BJ (cell line): ENCODE measurements around the gene TBPL2. TPM values are rescaled to one million over a fixed set of nuclear protein-coding genes. Genes with fewer than 3 reads are reported as not detected.

Source experiments
- CTCF ChIA-PET: fragments of 350-600 bp; formaldehyde crosslinking; extraction: SDS; loops from one replicate; lab custom pipeline; 2021; ENCODE audit warnings: antibody characterized with exemption, inconsistent platforms; lab: Yijun Ruan, JAX
- POLR2A ChIA-PET: fragments of 300-600 bp; sonication (Branson Sonifier 250); formaldehyde crosslinking; extraction: SDS; loops from one replicate; lab custom pipeline; 2021; ENCODE audit warnings: antibody characterized with exemption; lab: Charles Lee
- DNase-seq: peaks from one replicate; pipeline ENCODE4 v3.0.0-alpha.2; 2011; ENCODE audit warnings: low read depth
- H3K27me3 ChIP-seq: 2 replicates; pipeline ENCODE4 v1.6.0; 2011; ENCODE audit warnings: low read length; ENCODE audit not compliant: control insufficient read depth, insufficient read depth
- H3K36me3 ChIP-seq: 2 replicates; pipeline ENCODE4 v1.5.1; 2011; ENCODE audit warnings: low read length; ENCODE audit not compliant: control insufficient read depth, insufficient read depth
- H3K4me3 ChIP-seq: 2 replicates; pipeline ENCODE4 v1.5.1; 2011; ENCODE audit warnings: low read depth, mild to moderate bottlenecking, control low read depth, low read length
- polyA plus RNA-seq: library from polyadenylated mRNA; depleted of rRNA; stranded (reverse); fragments of >200 nt; gene quantifications from 2 replicates; pipeline ENCODE4 v1.2.3, GENCODE V29; 2011
- TF ChIP-seq, protein P1 (sequence below): IDR thresholded peaks from 2 replicates; pipeline ENCODE4 v1.5.1; 2011; ENCODE audit warnings: low read depth, mild to moderate bottlenecking, control low read depth, inconsistent platforms, low read length, moderate library complexity; ENCODE audit not compliant: insufficient read depth

Gene TBPL2
- polyA plus RNA-seq, 1 experiment = not detected

DNA sequence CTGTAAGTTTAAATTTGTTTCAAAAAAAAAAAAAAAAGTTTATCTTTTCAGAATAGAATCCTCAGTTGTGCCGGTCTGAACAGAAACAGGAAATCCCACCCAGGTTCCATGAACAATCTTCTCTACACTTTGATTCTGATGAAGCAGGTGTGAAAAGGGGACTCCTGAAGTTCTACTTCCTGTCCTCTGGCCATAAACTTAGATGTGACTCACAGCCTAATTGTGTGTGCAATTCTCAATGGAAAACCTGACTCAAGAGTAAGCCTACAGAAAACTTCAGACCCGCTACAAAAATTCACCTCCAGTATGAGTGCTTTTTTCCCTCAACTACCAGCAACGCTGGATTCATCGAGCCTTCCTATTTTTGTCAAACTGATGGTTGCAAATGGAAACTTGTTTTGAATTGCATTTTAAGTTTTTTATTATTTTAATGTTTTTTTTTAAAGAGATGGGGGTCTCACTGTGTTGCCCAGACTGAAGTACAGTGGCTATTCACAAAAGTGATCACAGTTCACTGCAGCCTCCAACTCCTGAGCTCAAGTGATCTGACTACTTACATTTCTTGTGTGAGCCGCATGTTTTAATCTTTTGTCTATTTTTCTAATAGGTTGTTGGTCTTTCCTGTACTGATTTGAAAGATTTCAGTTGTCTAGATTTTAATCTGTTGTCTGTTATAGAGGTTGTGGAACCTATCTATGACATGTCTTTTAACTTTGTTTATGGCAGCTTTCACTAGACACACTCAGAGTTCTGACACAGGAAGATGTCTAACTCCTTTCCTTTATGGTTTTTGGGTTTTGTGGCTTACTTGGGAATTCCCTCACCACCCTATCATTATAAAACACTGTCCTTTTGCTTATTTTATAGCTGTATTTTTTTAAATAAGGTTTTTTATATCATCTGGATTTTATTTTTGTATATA lies 66.4 kb downstream of the TBPL2 start:
- TF ChIP-seq, protein P1, sequence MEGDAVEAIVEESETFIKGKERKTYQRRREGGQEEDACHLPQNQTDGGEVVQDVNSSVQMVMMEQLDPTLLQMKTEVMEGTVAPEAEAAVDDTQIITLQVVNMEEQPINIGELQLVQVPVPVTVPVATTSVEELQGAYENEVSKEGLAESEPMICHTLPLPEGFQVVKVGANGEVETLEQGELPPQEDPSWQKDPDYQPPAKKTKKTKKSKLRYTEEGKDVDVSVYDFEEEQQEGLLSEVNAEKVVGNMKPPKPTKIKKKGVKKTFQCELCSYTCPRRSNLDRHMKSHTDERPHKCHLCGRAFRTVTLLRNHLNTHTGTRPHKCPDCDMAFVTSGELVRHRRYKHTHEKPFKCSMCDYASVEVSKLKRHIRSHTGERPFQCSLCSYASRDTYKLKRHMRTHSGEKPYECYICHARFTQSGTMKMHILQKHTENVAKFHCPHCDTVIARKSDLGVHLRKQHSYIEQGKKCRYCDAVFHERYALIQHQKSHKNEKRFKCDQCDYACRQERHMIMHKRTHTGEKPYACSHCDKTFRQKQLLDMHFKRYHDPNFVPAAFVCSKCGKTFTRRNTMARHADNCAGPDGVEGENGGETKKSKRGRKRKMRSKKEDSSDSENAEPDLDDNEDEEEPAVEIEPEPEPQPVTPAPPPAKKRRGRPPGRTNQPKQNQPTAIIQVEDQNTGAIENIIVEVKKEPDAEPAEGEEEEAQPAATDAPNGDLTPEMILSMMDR = no peak
- peaks cover 12% of the 10 kb centered on the region for H3K36me3 ChIP-seq
- H3K4me3 ChIP-seq = no peak overlapping the region
- ChIA-PET CTCF (interaction anchor here (0.7 to 1.5 kb wide), 3 partner anchors 10 to 55 kb away, joined by 3 read pairs; no protein-coding TSS in a partner anchor), POLR2A (no interaction called here)
- H3K27me3 ChIP-seq = no peaks in the 10 kb centered on the region
- DNase-seq = no peak

DNA sequence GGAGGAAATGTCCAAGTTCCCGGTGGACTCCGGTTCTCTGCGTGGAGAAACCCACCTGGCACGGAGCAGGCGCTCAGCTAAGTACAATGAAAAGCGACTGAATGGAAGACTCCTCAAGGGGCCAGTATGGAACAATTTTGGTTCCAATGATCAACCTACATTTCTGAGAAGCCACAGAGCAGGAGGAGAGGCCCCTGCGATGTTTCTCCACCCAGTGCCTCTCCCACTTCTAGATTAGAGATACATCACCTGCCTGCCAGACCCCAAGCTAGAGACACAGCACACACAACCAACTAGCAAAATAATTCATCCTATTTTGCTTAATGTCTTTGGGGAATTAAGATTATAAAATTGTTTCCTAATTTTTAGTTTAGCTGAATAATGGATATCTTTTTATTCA lies 67.6 kb downstream of the TBPL2 start:
- CTCF ChIA-PET = interaction anchor here (0.7 to 1.5 kb wide), 7 partner anchors 14 to 102 kb away, joined by 3 to 6 read pairs (median 3); no protein-coding TSS in a partner anchor
- no peak for DNase-seq
- TF ChIP-seq, protein P1 = no peak
- POLR2A ChIA-PET = no interaction called here
- Histone ChIP-seq H3K4me3 (no peak overlapping the region), H3K36me3 (peaks cover 12% of the 10 kb centered on the region), H3K27me3 (no peaks in the 10 kb centered on the region)

DNA sequence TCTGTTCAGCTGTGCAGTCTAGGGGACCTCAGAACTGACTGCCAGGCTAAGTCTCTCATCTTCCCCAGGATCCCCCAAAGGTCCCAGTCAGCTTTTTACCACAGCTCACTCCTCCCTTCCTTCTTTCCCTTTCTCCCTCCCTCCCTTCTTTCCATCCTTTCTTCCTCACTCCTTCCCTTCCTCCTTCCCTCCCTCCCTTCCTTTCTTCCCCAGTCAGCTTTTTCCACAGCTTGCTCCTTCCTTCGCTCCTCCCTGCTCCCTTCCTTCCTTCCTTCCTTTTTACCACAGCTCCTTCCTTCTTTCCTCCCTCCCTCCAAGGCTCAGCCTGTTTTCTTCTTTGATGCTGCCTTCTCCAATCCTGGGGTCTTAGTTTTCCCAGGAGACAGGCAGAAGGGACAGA lies 68.0 kb downstream of the TBPL2 start:
- ChIA-PET POLR2A (no interaction called here), CTCF (interaction anchor here (0.7 to 1.5 kb wide), 7 partner anchors 9 to 102 kb away, joined by 3 to 6 read pairs (median 3); no protein-coding TSS in a partner anchor)
- H3K36me3 ChIP-seq = peaks cover 12% of the 10 kb centered on the region
- DNase-seq = no peak
- H3K27me3 ChIP-seq = no peaks in the 10 kb centered on the region
- TF ChIP-seq, protein P1 = no peak
- no peak overlapping the region for H3K4me3 ChIP-seq

DNA sequence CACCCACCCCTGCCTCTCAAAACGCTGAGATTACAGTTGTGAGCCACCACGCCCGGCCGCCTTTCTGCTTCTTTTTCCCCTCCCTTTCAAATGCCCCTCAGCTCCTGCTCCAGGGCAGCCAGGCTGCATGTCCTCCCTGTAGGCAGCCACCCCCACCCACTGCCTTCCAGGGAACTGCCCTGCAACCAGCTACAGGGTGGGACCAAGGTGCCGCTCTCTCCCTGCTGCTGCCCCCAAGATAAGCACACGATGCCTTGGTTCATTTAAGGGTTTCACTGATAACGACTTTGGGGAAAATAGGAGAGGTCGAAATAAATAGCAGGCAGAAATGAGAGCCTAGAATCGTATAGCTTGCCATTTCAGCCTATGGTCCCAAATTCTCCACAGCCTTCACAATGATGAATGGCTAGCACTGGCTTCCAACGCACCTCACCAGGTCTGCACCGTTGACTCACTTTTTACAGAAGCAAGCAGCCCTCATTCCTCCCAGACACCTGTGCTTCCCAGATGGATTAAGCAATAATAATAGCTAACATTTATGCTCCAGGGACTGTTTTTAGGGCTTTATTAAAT lies 69.4 kb downstream of the TBPL2 start:
- CTCF ChIA-PET = interaction anchor here (1.1 to 1.5 kb wide), 2 partner anchors 53 to 100 kb away, joined by 3 read pairs; no protein-coding TSS in a partner anchor
- POLR2A ChIA-PET = no interaction called here
- H3K27me3 ChIP-seq = no peaks in the 10 kb centered on the region
- no peak overlapping the region for H3K4me3 ChIP-seq
- DNase-seq = no peak
- TF ChIP-seq, protein P1 = no peak
- H3K36me3 ChIP-seq = peaks cover 6% of the 10 kb centered on the region

DNA sequence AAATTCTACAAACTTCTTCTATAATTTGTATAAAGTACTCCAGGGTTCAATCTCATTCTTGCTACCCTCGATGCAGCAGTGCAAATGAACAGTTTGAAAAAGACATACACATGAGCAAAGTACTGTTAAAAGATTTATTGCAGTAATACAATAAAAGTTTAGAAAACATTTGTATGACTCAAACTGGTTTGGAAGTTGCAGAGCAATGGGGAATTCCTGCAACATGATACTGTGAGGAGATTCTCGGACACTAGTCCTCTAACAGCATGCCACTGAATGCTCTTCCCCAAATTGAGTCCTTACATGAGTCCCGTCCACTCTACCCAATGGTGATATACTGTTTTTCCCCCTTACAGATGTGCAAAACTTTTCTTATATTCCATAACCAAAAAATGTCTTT lies 74.1 kb downstream of the TBPL2 start:
- CTCF ChIA-PET = interaction anchor here (1.3 to 5.2 kb wide), 3 partner anchors 11 to 96 kb away, joined by 3 to 23 read pairs (median 5); partner anchors contain the start of gene FBXO34
- Histone ChIP-seq H3K27me3 (no peaks in the 10 kb centered on the region), H3K4me3 (no peak overlapping the region), H3K36me3 (peaks cover 5% of the 10 kb centered on the region)
- TF ChIP-seq, protein P1 = no peak
- DNase-seq = peak; percentile 47
- POLR2A ChIA-PET = no interaction called here
